HepG2 (cell line): ENCODE results near the gene CACNA2D3. TPM values are rescaled to one million over a fixed set of nuclear protein-coding genes. Genes with fewer than 3 reads are reported as not detected.

Source experiments
- ATAC-seq: fragments of 200-7000 bp; cut with Tn5 transposase; 3 replicates; pipeline ENCODE4 v1.9.1; 2020; ENCODE audit warnings: mild to moderate bottlenecking, moderate library complexity
- BruUV-seq: library from RNA; stranded (reverse); fragments of 400-500 nt; replicated peaks from 2 replicates; lab custom pipeline; 2021; lab: Mats Ljungman, UMichigan
- CTCF ChIA-PET: fragments of 300-600 bp; formaldehyde crosslinking; extraction: SDS; loops from one replicate; lab custom pipeline; 2021; ENCODE audit warnings: low total read pairs, inconsistent platforms, low intra/inter-chr PET ratio; lab: Yijun Ruan, JAX
- POLR2A ChIA-PET: fragments of 350-600 bp; sonication (Branson Sonifier 250); formaldehyde crosslinking; loops from one replicate; lab custom pipeline; 2020; ENCODE audit warnings: antibody characterized with exemption, inconsistent platforms; lab: Yijun Ruan, JAX
- DNase-seq: peaks from one replicate; pipeline ENCODE4 v3.0.0-alpha.2; 2015; ENCODE audit warnings: low spot score
- FAIRE-seq: peaks from 3 replicates; lab custom pipeline; 2011; peaks lifted over from hg19 to GRCh38; lab: Jason Lieb, UNC
- H2AFZ ChIP-seq: one replicate; pipeline ENCODE4 v1.6.1; 2011; ENCODE audit warnings: low read length, inconsistent platforms
- H3K27ac ChIP-seq: fragments of 300-600 bp; 3 replicates; pipeline ENCODE4 v1.8.0; 2011; ENCODE audit warnings: mixed run types, mild to moderate bottlenecking, mixed read lengths, low read length, inconsistent platforms; ENCODE audit not compliant: insufficient read depth; ENCODE audit errors: extremely low read length
- H3K27me3 ChIP-seq, 2 experiments: fragments of 200-600 bp in 1 of 2; 2 replicates in 1 of 2; 3 replicates in 1 of 2; pipeline versions ENCODE4 v1.6.0 to v1.8.0; 2011; ENCODE audit warnings: low read length in 2 of 2, mild to moderate bottlenecking in 2 of 2, moderate library complexity in 2 of 2, inconsistent platforms in 1 of 2; ENCODE audit not compliant: insufficient read depth in 2 of 2, control insufficient read depth in 1 of 2
- H3K36me3 ChIP-seq, 2 experiments: fragments of 200-600 bp in 1 of 2; replicated peaks in 1 of 2; 2 replicates in 1 of 2; 3 replicates in 1 of 2; pipeline versions ENCODE4 v1.5.1 to v1.8.0; 2011; ENCODE audit warnings: low read length in 2 of 2, inconsistent platforms in 1 of 2; ENCODE audit not compliant: insufficient read depth in 2 of 2, control insufficient read depth in 1 of 2
- H3K4me1 ChIP-seq: 2 replicates; pipeline ENCODE4 v1.5.1; 2012; ENCODE audit warnings: low read length, inconsistent platforms; ENCODE audit not compliant: insufficient read depth
- H3K4me2 ChIP-seq: 2 replicates; pipeline ENCODE4 v1.6.0; 2011; ENCODE audit warnings: low read depth, low read length, inconsistent platforms
- H3K4me3 ChIP-seq, 3 experiments: fragments of 200-600 bp in 1 of 3; sonication (generic), shearing (Covaris generic) in 1 of 3; replicated peaks in 1 of 3; 2 replicates each; pipeline ENCODE4 v1.5.1; 2011 to 2016; ENCODE audit warnings: low read length in 3 of 3, inconsistent platforms in 2 of 3, low read depth in 2 of 3, mild to moderate bottlenecking in 2 of 3, control low read depth in 1 of 3, mixed read lengths in 1 of 3; ENCODE audit not compliant: insufficient read depth in 1 of 3
- H3K79me2 ChIP-seq: one replicate; pipeline ENCODE4 v1.6.1; 2011; ENCODE audit warnings: low read length, inconsistent platforms; ENCODE audit not compliant: insufficient read depth
- H3K9ac ChIP-seq: 2 replicates; pipeline ENCODE4 v1.6.0; 2011; ENCODE audit warnings: mild to moderate bottlenecking, low read depth, low read length, inconsistent platforms; ENCODE audit not compliant: insufficient read depth
- H3K9me3 ChIP-seq: 2 replicates; pipeline ENCODE4 v1.5.1; 2012; ENCODE audit warnings: mild to moderate bottlenecking, low read length
- H4K20me1 ChIP-seq: 2 replicates; pipeline ENCODE4 v1.6.0; 2011; ENCODE audit warnings: inconsistent platforms, mild to moderate bottlenecking, low read length, moderate library complexity; ENCODE audit not compliant: insufficient read depth
- HDAC1 ChIP-seq: sonication (generic); formaldehyde crosslinking; IDR thresholded peaks from 2 replicates; pipeline ENCODE4 v1.5.1; 2020; ENCODE audit warnings: mild to moderate bottlenecking, missing genetic modification reagents
- HNF4A ChIP-seq: sonication (generic); formaldehyde crosslinking; IDR thresholded peaks from 2 replicates; pipeline ENCODE4 v1.4.0; 2020; ENCODE audit warnings: missing genetic modification reagents
- ZKSCAN1 ChIP-seq: fragments of 150-350 bp; IDR thresholded peaks from 2 replicates; pipeline ENCODE4 v1.6.1; 2014; ENCODE audit warnings: low read length
- WGBS: methylation state at CpG from one replicate; pipeline ENCODE4 v1.1.6; 2017; ENCODE audit warnings: low lambda C conversion rate; 5-methylcytosine and 5-hydroxymethylcytosine counted together
- in situ Hi-C: cut with HindIII; loops from 2 replicates; pipeline ENCODE4 v1.10.0; 2017; ENCODE audit warnings: low pct_unique_long_range_greater_than_20kb; ENCODE audit not compliant: extremely low pct_ligation_motif_present
- intact Hi-C: fragments of 100-400 bp; cut with micrococcal nuclease; formaldehyde crosslinking; loops from one replicate; pipeline ENCODE4 v1.10.0; 2022; ENCODE audit not compliant: unreplicated experiment
- polyA plus RNA-seq, 8 experiments: library from polyadenylated mRNA; depleted of rRNA in 3 of 8; stranded (reverse) in 7 of 8; unstranded in 1 of 8; fragments of >200 nt; fragmentation: Illumina TruSeq in 4 of 8; extraction: Trizol in 4 of 8; gene quantifications; 2 replicates each; pipeline versions ENCODE4 v1.2.1 to v1.2.3, GENCODE V29; 2011 to 2016; ENCODE audit warnings: low read depth in 4 of 8, missing spikeins in 1 of 8, mixed read lengths in 1 of 8; ENCODE audit not compliant: insufficient read depth in 1 of 8
- total RNA-seq, 5 experiments: library from RNA; depleted of rRNA; stranded (reverse); fragments of >200 nt; fragmentation: Illumina TruSeq; extraction: Trizol; gene quantifications; 2 replicates each; pipeline ENCODE4 v1.2.3, GENCODE V29; 2016; ENCODE audit warnings: low read depth in 1 of 5

Gene CACNA2D3
- total and polyA plus RNA-seq, 2 of the 13 experiments (the other 11 are each of a cell fraction or from before 2014, with no cell fraction given): not detected

- BruUV-seq: no TSS peak
- CTCF ChIA-PET: no interaction called here
Measured at GRCh38 chr3:54126551-54126950, 4.2 kb downstream of the CACNA2D3 start.

DNA sequence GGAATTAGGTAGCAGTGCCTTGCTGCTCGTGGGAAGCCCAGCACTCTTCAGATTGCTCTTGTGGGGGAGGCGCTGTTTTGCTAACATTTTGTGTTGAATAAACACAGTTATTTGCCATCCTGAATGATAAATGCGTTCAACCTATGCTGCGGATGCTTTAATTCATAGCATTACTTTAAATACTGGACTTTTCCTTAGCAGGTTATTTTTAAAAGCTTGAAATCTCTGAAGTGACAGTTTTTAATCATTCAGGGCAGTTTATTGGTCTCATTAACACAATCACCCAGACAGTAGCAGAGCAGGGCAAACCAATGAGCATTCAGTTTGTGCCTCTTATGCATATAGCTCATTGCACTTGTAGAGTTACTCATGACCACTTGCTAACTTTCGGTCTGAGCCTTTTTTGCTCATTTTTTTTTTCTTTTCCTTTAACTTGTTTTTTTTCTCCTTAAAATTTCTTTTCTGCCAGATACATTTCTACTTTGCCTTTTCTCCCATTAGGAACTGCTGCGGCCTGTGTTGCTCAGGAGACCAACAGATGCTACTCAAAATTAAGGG is 5.2 kb downstream of the CACNA2D3 start:
- Histone ChIP-seq H3K4me1 (no peaks in the 10 kb centered on the region), H3K4me2 (no peak overlapping the region), H3K79me2 (no peaks in the 10 kb centered on the region), H3K27ac (no peak overlapping the region), H3K27me3 (peaks cover 0 to 44% of the 10 kb centered on the region in 2 experiments; a peak in 2 of 5 replicates), H4K20me1 (no peaks in the 10 kb centered on the region), H2AFZ (no peak overlapping the region), H3K9ac (no peak overlapping the region), H3K9me3 (no peaks in the 10 kb centered on the region), H3K36me3 (no peaks in the 10 kb centered on the region), H3K4me3 (no peak overlapping the region)
- 10% methylated on average over 6 of the region's 6 CpGs for WGBS
- TF ChIP-seq ZKSCAN1 (no peak), HNF4A (CRISPR knock-in tag) (no peak)
- in situ Hi-C loops: no loop called here
- ATAC-seq (no peak), FAIRE-seq (no peak), DNase-seq (no peak)
- CTCF ChIA-PET: no interaction called here
- intact Hi-C loops: no loop called here
- BruUV-seq: no TSS peak
- POLR2A ChIA-PET: no interaction called here

More at GRCh38 chr3:54126551-54126950, 4.2 kb downstream of the CACNA2D3 start:
- H3K9ac ChIP-seq: no peak overlapping the region
- POLR2A ChIA-PET: no interaction called here
- H3K36me3 ChIP-seq: no peaks in the 10 kb centered on the region
- no peaks in the 10 kb centered on the region for H3K79me2 ChIP-seq
- ATAC-seq (no peak), DNase-seq (no peak), FAIRE-seq (no peak)
- H2AFZ ChIP-seq: no peak overlapping the region
- no peaks in the 10 kb centered on the region for H3K4me1 ChIP-seq
- no peak overlapping the region for H3K27ac ChIP-seq
- intact Hi-C loops (no loop called here), in situ Hi-C loops (no loop called here)
- 14% methylated on average over 7 of the region's 7 CpGs for WGBS
- H3K4me3 ChIP-seq: no peak overlapping the region
- peaks cover 0 to 45% of the 10 kb centered on the region in 2 experiments; a peak in 2 of 5 replicates for H3K27me3 ChIP-seq
- TF ChIP-seq HDAC1 (CRISPR knock-in tag): no peak
- no peaks in the 10 kb centered on the region for H4K20me1 ChIP-seq
- no peak overlapping the region for H3K4me2 ChIP-seq
- H3K9me3 ChIP-seq: no peaks in the 10 kb centered on the region
